GM21737 (cell line): ENCODE results near the gene ASPRV1.

Experiments
- ATAC-seq: cut with Tn5 transposase; IDR thresholded peaks from one replicate; pipeline ENCODE4 v1.9.1; 2021; ENCODE audit warnings: mild to moderate bottlenecking, moderate library complexity; ENCODE audit not compliant: unreplicated experiment

ASPRV1 gene

GRCh38 chr2:69943843-69944525 lies 17.4 kb downstream of the ASPRV1 start:
- no peak for ATAC-seq

GRCh38 chr2:69943000-69943842 lies 18.2 kb downstream of the ASPRV1 start:
- ATAC-seq, result no peak

GRCh38 chr2:69940691-69941090 lies 20.7 kb downstream of the ASPRV1 start:
- no peak for ATAC-seq

DNA sequence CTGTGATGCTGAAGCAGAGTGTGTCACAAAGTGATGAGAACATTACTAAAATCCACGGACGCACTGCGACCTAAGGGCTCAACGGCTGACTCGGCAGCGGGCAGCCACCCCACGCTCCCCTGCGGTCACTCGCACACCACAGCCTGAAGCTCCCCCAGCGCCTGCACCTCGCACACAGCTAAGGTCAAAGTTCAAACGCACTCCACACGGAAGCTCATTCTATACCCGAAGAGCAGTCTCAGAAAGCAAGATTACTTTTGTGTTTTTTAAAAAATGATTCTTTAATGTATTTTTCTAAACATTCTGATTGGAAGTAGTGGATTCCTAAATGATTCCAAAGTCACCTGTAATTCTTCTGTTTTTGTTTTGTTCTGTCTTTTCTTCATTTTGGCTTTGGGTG lies 21.7 kb downstream of the ASPRV1 start:
- ATAC-seq, result no peak

GRCh38 chr2:69937968-69938367 lies 23.5 kb downstream of the ASPRV1 start:
- ATAC-seq, result no peak

- ATAC-seq, result no peak
Observed at GRCh38 chr2:69936906-69937305, 24.5 kb downstream of the ASPRV1 start.

- ATAC-seq, result no peak
Observed at GRCh38 chr2:69935011-69935410, 26.4 kb downstream of the ASPRV1 start.

GRCh38 chr2:69934614-69934908 lies 26.9 kb downstream of the ASPRV1 start:
- ATAC-seq, result no peak

DNA sequence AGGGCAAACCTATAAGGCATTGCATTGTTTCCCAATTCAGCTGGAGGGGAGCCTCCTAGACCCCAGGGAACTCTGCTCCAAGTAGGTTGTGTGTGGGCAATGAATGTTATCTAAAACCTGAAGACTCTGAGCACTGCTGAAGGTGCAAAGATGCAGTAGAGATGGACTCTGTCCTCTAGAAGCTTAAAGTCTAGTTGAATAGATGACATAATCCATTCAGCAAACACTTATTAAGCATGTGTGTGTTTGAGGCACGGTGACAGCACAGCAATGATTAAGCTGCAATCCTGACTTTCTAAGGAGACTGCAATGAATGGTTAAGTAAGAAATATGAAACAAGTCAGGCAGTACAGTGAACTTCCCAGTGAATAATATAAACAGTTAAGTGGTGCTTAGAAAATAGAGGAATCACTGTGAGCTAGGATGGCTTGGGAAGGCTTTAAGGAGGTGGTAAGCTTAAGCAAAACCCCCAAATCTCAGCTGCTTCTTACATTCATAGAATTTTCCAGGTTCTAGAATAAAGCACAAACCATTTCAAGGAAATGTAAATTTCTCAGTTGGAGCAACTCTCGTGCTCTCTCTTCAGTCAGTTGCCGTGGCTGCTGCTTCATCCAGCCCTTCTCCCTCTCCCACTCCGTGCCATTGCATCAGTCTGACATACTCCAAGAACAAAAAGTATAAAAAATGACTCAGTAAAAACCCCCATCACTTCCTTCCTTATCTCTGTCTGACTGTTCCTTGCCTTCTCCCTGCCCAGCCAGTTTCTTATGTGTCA lies 27.4 kb downstream of the ASPRV1 start:
- ATAC-seq, result no peak

DNA sequence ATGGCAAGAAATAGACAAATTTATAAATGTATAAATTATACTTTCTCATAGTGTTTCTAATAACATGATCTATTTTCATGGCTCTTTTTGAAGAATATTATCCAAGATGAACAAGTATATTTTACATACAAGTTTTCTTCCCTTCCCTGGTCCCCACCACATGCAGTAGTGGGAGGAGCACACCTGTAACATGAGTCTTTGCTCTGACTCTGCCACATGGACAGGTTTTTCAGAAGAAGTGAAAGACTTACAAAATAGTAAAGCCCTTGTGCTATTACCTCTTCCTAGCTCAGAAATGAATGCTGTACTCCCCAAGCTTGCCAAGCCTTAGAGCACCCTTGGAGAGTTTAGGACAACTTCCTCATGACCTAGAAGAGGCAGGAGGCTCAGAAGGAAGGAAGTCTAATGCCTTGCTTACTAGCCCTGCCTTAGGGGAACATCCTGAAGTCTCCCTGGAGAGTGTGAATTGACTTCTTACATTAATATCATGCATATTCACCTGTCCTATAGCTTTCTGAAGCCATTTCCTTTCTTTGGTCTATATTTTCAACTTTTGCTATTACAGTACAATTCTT lies 28.1 kb downstream of the ASPRV1 start:
- ATAC-seq, result no peak

DNA sequence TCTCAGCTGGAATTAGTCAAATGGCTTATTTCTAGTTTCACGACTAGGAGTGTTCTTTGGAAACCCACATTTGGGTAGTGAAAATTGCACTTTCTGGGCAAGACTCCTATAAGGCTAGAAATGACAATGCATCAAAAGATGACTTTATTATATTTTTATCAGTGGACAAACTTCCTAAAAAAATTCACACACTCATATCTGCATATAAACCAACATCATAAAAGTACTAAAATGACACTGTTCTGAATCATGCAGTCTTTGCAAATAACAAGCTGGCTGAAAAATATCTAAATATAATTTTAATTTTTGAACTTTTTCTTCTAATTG lies 28.9 kb downstream of the ASPRV1 start:
- no peak for ATAC-seq

DNA sequence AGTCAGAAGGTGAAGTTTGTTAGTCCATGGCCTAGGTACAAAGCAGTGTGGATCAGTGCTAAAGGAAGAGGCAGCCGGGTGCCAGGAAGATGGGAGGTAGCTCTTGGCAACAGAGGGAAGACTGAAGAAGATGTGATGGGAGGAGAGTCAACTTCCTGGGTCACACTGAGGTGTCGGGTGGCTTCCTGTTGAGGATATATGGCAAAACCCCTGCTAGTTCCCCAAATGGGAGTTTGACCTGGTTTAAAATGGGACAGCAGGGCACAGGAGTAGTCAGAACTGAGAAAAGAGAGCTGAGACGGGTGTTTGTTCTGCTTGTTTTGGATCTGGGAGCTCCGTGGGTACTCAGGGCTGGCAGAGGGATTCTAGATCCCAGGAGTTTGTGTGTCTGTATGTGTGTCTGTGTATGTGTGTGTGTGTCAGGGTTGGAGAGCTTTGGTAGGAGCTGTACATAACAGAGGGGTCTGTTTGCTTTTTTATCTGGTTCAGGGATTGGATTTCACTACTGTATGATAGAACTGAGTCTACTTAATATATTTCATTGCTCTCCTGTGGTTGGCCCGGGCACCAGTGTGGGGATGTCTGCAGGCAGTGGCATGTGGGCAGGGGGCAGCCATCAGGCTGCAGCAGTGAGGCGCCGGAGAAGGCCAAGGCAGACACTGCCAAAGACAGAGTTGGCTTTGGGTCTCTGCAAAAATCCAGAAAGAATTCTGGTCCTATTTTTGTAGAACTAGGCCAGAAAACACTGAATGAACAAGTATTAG lies 29.4 kb downstream of the ASPRV1 start:
- no peak for ATAC-seq

GRCh38 chr2:69926849-69927515 lies 34.4 kb downstream of the ASPRV1 start:
- ATAC-seq, result no peak

DNA sequence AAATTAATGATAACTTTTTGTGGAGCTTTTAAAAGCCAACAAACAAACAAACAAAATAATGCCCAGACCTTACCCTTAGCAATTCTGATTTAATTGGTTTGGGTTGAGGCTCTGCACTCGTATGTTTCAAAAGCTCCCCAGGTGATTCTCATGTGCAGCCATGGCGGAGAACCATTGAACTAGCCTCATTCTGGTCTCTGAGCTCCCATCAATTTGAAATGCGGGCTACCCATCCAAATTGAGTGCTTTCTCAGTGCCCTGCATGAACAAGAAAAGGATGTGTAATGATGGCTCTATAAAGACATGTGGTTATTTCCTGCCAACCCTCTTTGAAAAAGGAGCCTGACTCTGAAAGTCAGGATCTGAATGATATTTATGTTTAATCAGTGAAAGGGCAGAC lies 38.3 kb downstream of the ASPRV1 start:
- ATAC-seq, result no peak

DNA sequence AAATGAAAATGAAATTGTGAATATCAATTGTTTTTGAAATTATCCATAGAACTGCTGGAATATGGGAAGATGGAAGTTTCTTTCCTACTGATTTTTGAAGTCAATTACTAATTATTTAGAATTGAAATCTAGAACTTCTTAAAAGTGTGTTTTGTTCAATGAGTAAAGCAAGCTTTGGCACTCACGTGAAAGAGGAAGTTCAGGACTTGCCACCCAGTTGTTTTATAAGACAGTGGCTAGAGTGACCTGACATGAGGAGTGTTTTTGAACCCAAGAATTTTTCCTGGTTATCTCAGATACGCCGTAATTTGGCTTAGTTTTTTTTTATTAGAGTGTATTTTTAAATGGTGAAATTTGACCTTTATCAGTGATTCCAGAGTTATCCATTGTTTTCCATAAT lies 43.0 kb downstream of the ASPRV1 start:
- no peak for ATAC-seq

DNA sequence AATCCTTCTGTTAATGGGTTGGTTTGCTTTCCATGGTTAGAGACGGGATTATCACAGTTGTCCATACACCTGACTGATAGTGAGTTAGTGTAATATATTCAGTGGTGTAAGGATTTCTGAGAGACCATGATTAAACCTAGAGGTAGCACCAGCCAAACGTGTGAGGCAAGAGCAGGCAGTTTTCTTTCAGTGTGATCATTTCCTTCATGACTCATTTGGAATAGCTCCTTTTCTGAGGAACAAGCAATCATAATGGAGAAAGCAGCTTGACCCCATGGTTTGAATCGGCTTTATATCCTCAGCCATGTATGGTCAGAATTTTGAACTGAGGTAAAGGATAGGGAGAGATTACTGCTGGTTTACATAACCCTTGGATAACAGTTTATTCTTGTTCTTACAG lies 43.6 kb downstream of the ASPRV1 start:
- no peak for ATAC-seq

DNA sequence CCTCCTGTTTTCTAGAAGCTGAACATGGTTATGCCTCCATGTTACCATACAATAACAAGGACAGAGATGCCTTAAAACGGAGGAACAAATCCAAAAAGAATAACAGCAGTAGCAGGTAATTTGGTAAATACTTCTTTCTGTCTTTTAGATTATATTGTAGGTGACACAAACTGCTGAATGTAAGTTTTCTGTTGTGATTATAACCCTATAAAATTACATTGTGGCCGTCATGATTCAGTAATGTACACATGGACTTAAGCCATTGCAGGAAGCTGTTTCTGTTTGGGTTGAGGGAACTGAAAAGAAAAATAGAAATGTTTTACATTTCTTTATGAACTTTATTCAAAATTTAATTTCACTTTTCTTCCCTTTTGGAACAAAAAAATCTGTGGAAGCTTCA lies 45.3 kb downstream of the ASPRV1 start:
- ATAC-seq, result no peak

DNA sequence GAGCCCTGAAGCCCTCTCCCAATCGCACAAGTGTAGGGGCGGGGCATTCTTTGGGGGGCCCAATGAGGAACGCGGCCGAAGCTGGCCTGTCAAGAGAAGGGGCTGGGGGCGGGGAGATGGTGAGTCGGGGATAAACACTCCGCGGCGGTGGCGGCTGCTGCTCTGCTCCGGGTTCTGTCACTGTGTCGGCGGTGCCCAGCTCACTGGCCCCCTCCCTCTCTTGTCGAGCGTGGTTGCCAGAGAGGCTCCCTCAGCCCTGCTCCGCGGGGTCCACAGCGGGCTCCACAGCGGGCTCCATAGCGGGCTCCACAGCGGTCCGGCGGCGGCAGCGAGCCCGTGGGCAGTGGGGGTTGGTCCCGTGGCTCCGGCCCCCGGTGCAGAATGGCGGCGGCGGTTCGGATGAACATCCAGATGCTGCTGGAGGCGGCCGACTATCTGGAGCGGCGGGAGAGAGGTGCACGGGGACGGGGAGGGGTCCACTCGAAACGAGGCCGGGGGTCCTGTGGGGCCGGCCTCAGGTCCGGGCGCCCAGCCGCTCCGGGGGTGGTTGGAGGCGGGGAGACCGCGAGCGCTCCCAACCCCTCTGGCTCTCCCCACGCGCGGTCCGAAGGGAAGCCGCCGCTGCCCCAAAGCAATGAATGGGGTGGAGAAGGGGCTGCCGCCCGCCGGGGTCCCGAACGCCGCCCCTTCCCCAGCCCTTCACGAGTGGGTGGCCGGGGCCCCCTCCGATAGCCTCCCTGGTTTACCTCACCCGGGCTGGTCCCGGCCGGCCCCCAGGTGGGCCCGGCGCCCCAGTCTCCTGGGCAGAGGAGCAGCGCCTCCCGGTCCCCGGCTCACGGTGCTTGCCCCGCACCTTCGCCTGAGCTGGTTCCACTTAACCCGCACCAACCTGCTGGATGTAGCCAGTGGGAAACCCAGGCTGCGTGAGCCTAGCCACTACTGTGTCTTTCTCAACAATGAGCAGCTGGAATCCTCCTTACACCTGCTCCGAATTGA lies 46.2 kb downstream of the ASPRV1 start, which contains the start of gene MXD1:
Gene MXD1, plus strand, starts transcription at position 160 of the 996 bp plus-strand sequence. Its CDS starts 222 bp downstream, at position 382.
- peak; percentile 70 for ATAC-seq
